Left colon (tissue), 2 donors: Measurements from ENCODE around the gene MT1A. TPM values are rescaled to one million over a fixed set of nuclear protein-coding genes. Genes with fewer than 3 reads are reported as not detected.
"Not testable (repeated sequence)": the region's sequence is repeated elsewhere in the genome, so short reads cannot be mapped to it uniquely, and the experiment has no call there.

Experiments
- ATAC-seq: fragments of 200-7000 bp; cut with Tn5 transposase; one replicate; pipeline ENCODE4 v1.9.1; 2020; ENCODE audit warnings: mild to moderate bottlenecking, moderate library complexity
- DNase-seq, 2 donors: peaks; one replicate each; pipeline ENCODE4 v3.0.0-alpha.2; 2020
- intact Hi-C, 2 donors: fragments of 100-400 bp; cut with DNase I in 1 of 2; cut with micrococcal nuclease in 1 of 2; formaldehyde crosslinking; loops; one replicate each; pipeline versions ENCODE4 v1.11.2 to v1.14.0; 2022; cut with DNase I, micrococcal nuclease
- total RNA-seq, 2 donors: library from RNA; stranded (reverse); fragmentation: NEBNext Ultra II Directional; extraction: Animal tissue kit (Norgen Biotek cat#: 25700); gene quantifications; one replicate each; pipeline ENCODE4 v1.2.1, GENCODE V29; 2021
- donor health status: DM: no; HTN: no; CAD: no.
- donor health status: DM: yes; HTN: yes; CAD: no.

The MT1A gene
- total RNA-seq, 2 donors from 2014 or later = 4.7 to 5.1 TPM

DNA sequence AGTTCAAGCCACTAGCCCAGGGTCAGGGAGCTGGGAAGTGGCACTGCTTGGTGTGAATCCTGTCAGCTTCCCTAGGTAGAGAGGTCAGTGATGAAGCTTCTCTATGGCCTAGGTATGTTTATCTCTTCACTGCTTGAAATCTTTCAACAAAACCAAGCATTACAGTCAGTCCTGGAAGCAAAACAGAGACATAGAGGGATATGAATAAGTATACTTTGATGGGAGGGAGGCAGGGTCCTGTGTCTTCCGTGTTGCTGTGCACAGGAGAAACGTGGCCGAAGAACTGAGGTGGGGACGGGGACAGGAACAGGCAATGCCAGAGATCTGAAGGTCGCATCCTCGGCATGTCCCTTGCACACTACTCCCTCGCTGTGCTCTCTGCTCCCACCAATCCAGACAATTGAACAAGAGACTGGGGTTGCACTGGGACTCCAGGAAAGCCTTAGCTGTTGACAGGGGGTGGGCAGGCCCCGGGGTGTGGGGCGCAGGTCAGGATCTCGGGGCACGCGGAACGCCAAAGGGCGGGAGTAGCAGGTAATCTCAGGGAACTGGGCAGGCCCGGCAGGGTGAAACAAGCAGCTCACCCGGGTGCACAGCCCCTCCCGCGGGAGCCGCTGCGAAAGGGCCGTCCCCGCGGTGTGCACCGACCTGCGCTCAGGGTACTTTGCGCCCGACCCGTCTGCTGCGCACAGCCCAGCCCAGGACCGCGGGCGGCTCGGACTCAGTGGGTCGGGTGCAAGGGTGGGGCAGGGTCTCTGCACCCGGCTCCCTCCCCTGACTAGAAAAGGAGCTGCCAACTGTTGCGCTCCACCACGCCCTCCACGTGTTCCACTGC is 30.8 kb downstream of the MT1A start, which contains the start of gene MT1H:
TSS of gene MT1H (plus strand) at position 810 of the 835 bp plus-strand sequence. CDS start 71 bp downstream, outside the sequence.
- ATAC-seq (peak; percentile 60), DNase-seq (peak; percentile 52 to 54)
- intact Hi-C loops = no loop called here

DNA sequence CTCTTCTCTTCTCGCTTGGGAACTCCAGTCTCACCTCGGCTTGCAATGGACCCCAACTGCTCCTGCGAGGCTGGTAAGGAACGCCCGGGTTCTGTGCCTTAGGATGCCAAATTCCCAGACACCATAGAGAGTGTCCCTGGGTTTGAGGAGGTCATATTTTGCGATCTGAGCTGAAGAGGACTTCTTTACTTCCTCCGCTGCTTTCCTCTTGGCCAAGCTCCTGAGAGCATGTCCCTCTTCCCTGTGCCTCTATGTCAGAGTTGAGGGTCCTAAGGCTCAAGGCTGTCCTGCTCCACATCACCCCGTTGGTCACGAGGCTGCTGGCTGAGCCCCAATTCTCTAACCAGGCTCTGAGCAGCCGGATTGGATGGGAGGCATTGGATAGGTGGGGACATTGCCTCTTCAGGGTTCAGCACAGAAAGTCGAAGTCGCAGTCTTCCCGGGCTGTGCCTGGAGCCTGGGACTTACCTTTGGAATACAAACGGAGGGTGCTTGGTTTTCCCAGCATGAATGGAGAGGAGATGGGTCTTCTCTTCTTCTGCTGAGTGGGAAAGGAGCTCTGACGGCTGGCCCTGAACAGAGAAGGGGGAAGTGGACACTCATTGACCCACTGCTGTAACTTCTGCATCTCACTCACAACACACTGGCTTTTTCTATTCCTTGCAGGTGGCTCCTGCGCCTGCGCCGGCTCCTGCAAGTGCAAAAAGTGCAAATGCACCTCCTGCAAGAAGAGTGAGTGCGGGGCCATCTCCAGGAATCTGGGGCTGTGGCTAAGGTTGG is 31.6 kb downstream of the MT1A start:
- no peak for ATAC-seq
- intact Hi-C loops = no loop called here
- DNase-seq = no peak

DNA sequence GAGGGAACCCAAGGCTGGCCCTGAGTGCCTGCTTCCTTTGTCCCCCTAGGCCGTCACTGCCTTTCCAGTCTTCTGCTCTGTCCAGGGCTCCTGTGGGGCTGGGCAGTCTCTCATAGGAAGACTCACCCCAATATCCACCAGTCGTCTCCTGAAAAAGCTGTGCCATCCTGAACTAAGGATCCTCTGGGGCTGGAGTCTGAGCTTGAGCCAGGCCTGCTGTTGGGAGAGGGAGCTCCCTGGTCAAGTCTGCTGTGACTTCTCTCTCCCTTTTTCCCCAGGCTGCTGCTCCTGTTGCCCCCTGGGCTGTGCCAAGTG is 32.1 kb downstream of the MT1A start:
- intact Hi-C loops = no loop called here
- no peak for ATAC-seq
- DNase-seq = no peak

DNA sequence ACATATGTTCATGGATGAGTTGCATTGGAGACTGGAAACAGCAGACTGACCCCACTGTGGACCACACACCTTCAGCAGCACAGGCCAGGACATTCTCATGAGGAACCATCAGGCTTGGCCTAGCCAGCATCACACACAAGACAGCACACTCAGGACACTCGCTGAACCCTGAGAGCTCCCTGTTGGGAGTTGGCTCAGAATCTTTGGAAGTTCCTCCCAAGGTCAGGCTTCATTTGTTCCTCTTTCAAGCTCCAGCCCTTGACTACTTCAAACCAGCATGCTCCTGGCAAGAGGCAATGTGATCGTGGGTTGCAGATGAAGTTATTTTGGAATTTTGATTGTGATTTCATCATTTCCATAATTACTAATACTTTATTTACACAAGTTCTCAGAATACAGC is 33.2 kb downstream of the MT1A start:
- DNase-seq, intact Hi-C loops, ATAC-seq: not testable (repeated sequence)

DNA sequence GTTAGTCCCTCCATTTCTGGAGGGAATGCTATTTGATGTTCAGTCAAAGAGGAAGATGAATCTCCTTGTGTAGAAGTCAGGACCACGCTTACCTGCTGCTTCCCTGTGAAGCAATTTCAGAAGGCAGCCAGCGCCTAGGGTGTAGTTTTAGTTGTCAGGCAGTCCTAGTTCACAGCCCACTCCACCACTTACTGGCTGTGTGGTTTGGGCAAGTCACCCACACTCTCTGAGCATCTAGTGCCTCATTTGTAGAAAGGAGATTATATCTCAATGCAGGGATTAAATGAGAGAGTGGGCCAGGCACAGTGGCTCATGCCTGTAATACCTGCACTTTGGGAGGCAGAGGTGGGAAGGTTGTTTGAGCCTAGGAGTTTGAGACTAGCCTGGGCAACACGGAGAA is 33.7 kb downstream of the MT1A start:
- intact Hi-C loops, DNase-seq, ATAC-seq: not testable (repeated sequence)

DNA sequence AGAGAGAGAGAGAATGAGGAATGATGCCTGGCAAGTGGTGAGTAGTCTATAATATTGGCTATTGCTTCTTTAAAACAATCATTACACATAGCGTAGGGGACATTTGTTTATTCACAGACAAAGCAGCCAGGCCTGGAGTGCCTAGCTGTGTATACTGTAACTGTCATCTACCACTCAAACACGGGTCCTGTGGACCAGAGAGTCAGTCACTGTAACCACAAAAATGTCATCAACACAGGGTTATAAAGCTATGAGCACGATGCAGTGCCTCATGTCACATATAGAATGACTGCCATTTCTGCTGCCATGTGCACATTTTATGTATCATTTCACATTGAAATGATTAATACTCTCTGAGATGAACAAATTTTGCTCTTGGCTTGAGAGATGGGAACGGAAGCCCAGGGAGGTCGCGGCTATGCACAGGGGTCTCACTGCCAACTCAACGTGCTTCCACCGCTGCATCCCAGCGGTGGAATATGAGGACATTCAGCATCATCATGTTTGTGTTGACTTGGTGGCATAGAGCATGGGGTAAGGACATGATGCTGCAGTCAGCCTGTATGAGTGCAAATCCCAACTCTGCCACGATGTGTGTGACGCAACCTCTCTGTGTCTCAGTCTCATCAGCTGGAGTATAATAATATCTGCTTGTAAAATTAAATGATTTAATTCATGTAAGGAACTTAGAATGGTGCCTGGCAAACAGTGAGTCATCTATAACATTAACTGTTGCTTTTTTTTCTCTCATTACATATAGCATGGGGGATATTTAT is 34.5 kb downstream of the MT1A start:
- DNase-seq (no peak), ATAC-seq (no peak)
- intact Hi-C loops = no loop called here

DNA sequence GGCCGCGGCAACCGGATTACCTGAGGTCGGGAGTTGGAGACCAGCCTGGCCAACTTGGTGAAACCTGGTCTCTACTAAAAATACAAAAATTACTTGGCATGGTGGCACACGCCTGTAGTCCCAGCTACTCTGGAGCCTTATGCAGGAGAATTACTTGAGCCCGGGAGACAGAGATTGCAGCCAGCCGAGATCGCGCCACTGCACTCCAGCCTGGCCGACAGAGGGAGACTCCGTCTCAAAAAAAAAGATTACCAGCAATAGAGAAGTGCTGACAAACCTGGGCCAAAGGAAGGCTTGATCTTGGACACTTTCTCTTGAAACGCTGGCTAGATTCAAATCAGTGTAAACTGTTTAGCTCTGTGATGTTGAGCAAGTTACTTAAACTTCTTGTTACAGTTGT is 35.5 kb downstream of the MT1A start:
- intact Hi-C loops = no loop called here
- ATAC-seq (peak; percentile 39), DNase-seq (peak in 1 of 2 donors; percentile 38)

DNA sequence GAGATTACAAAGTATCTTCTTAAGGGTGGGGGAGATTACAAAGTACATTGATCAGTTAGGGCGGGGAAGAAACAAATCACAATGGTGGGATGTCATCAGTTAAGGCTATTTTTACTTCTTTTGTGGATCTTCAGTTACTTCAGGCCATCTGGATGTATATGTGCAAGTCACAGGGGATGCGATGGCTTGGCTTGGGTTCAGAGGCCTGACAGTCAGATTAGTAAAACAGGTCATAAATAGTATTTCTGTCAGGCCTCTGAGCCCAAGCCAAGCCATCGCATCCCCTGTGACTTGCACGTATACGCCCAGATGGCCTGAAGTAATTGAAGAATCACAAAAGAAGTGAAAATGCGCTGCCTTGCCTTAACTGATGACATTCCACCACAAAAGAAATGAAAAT is 36.1 kb downstream of the MT1A start:
- intact Hi-C loops, DNase-seq, ATAC-seq: not testable (repeated sequence)

DNA sequence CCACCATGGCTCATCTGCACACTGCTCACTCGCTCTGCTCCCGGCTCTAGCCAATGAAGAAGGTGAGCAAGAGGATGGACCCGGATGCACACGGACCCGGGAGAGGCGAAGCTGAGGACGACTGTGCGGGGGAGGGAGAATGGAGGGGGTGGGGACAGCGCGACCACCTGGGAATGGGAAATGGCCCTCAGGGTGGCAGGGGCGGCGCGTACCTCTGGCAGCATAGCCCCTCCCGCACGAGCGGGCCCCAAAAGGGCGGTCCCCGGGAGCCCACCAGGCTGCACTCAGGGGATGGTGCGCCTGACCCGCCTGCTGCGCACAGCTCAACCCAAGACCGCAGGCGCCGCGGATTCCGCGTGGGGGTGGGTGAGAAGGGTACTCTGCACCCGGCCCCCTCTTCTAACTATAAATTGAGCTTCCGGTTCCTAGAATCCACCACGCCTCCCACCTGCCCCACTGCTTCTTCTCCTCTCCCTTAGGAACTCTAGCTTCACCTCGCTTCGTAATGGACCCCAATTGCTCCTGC is 37.3 kb downstream of the MT1A start:
- ATAC-seq = peak; percentile 74
- DNase-seq = peak in 1 of 2 donors; percentile 41
- intact Hi-C loops = no loop called here

DNA sequence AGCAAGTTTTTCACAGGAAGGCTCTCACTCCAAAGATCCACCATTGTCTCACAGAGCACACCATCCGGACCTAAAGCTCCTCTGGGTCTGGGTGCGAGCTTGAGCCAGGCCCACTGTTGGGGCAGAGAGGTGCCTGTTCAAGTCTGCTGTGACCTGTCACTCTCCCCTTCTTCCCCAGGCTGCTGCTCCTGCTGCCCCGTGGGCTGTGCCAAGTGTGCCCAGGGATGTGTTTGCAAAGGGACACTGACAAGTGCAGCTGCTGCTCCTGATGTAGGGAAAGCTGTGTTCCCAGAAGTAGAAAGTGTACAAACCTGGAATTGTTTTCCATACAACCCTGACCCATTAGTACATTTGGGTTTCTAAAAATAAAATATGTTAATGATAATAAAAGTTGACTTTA is 39.0 kb downstream of the MT1A start:
- no peak for DNase-seq
- intact Hi-C loops = no loop called here
- ATAC-seq = no peak

DNA sequence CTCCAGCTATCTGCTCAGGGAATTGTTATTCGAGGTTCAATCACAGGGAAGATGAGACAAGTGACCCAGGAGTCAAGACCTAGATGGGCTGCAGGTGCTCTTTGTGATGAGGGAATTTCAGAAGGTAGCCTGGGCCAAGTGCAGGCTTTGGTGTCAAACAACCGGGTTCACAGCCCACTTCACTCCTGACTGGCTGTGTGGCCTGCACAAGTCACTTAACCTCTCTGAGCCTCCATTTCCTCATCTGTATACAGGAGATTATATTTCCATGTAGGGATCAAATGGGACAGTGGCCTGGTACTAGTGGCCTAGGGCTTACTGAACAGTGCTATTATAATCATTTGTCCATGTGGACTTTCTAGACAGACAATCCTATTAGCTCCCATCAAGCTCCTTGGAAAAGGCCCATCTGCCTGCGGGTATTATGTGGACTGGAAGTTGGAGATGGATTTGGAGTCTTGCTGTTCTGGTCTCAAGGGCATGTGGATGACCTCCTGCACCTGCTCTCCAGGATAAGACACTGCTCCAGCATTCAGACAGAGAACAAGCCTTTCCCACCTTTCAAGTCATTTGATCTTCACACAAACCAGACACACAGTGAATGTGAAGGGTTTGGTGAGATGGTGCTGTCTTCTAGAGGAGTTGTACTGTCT is 40.7 kb downstream of the MT1A start:
- DNase-seq (no peak), ATAC-seq (no peak)
- intact Hi-C loops = no loop called here

DNA sequence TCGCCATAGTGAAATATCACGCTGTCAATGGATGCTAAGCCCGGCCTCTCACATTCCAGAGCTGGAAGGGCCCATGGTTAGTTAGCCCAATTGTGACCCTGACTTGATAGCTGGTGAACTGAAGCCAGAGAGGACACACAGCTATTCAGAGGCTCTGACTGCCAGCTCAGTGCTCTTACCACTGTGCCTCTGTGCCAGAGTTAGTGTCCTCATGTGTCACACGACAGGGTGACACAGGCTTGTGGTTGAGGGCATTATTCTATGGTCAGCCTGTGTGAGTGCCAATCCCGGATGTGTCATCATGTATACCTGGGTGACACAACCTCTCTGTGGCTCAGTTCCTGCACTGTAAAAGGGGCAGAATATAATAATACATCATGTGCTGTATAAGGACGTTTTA is 41.4 kb downstream of the MT1A start:
- DNase-seq (no peak), ATAC-seq (no peak)
- intact Hi-C loops = no loop called here

DNA sequence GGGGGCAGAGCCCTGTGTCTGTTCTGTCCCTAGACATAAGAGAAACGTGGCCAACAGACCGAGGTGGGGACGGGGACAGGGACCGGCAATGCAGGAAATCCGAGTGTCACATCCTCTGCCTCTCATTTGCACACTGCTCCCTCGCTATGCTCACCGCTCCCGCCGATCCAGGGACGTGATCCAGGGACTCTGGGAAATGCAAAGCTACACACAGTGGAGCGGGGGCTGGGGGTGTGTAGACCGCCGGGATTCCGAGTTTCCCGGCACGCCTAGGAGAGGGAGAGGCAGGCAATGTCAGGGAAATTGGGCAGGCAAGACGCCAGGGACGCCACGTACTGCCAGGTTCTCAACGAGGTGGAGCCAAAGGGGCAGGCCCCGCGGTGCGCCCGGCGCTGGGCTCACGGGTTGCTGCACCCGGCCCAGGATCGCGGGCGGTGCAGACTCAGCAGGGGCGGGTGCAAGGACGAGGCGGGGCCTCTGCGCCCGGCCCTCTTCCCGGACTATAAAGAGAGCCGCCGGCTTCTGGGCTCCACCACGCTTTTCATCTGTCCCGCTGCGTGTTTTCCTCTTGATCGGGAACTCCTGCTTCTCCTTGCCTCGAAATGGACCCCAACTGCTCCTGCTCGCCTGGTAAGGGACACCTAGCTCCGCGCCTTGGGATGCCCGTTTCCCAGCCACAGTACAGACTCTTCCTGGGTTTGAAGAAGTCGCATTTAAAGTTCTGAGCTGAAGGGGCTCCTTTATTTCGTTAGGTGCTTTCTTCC is 43.7 kb downstream of the MT1A start, which contains the start of gene MT1X:
TSS of gene MT1X (plus strand) at position 532 of the 764 bp plus-strand sequence. CDS start at position 603, 71 bp downstream.
- DNase-seq = peak; percentile 94
- peak; percentile 99 for ATAC-seq
- intact Hi-C loops = no loop called here

DNA sequence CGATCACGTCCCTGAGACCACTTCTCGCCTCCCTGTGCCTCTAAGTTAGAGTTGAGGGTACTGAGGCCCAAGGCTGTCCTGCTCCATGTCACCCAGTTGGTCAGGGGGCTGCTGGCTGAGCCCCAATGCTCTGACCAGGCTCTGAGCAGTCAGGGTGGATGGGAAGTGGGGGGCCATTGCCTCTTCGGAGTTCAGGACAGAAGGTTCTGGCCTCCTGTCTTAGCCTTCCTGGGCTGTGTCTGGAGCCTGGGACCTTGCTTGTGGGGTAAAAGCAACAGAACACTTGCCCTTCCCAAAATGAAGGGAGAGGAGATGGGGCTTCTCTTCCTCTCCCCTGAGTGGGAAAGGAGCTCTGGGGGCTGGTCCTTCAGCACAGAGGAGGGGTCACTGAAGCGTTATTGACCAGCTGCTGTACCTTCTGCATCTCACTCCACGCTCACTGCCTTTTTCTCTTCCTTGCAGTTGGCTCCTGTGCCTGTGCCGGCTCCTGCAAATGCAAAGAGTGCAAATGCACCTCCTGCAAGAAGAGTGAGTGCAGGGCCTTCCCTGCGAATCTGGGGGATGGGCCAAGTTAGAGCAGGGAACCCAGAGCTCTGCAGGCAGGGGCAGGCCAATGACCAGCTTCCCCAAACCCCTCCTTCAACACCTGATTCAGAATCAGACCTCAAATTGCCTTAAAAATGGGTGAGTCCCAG is 44.4 kb downstream of the MT1A start:
- ATAC-seq (peak; percentile 19), DNase-seq (peak; percentile 30 to 32)
- intact Hi-C loops = no loop called here

DNA sequence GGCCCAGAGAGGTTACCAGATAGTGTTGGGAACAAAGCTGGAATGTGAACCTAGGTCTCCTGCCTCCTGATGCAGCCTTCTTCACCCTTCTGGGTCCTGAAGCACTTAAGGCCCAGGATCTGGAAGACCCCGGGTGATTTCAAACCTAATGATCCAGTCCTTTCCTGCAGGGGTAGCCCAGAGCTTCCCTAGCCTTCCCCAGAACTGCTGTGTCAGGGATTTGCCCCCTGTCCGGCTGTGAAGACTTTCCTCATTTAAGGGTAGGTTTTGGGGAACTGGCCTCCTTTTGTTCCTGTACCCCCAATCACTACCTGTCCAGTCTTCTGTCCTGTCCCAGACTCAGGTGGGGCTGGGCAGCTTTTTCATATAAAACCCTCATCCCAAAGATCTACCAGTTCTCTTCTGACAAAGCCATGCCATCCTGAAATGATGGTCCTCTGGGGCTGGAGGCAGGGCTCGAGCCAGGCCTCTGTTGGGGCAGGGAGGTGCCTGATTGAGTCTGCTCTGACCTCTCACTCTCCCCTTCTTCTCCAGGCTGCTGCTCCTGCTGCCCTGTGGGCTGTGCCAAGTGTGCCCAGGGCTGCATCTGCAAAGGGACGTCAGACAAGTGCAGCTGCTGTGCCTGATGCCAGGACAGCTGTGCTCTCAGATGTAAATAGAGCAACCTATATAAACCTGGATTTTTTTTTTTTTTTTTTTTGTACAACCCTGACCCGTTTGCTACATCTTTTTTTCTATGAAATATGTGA is 45.1 kb downstream of the MT1A start:
- intact Hi-C loops = no loop called here
- DNase-seq = no peak
- ATAC-seq = no peak

DNA sequence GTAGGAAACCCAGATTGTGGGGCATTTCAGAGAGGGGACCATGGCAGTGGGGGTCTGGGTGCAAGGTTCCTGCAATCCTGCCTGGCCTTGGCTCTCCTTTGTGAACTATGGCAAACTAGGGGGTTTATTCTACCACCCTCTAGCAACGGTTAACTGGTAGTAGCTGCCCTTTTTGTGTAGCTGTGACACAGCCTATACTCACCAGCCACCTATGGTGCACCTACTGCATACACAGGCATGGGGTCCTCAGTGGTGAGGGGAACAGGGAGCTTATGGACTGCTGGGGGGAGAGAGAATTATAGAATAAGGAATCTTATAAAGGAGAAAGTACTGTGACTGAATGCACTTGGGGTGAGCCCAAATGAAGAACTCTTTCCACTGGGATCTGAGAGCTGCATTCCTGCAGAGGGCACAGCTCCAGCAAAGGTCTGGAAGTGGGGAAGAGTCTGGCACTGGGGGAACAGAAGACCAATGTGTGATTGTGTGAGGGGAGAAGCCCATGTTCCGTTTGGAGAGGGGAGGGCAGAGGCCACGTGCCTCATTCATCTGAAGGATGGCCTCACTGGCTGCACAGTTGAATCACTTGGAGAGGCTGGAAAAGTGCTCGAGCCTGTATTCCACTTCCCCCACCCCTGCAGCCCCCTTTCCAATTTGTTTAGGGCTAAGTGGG is 45.9 kb downstream of the MT1A start:
- no peak for DNase-seq
- ATAC-seq = no peak
- intact Hi-C loops = no loop called here
